Caco-2 (cell line): ENCODE data around the gene SLC10A2. TPM values are rescaled to one million over a fixed set of nuclear protein-coding genes. Genes with fewer than 3 reads are reported as not detected.

Experiments
- BruUV-seq: library from RNA; stranded (reverse); fragments of 400-500 nt; replicated peaks from 2 replicates; lab custom pipeline; 2021; lab: Mats Ljungman, UMichigan
- CTCF ChIA-PET: fragments of 300-600 bp; sonication (Branson Sonifier 250); formaldehyde crosslinking; loops from one replicate; lab custom pipeline; 2022; ENCODE audit warnings: antibody characterized with exemption; lab: Charles Lee
- POLR2A ChIA-PET: fragments of 300-600 bp; sonication (Branson Sonifier 250); formaldehyde crosslinking; loops from one replicate; lab custom pipeline; 2022; ENCODE audit warnings: antibody characterized with exemption; lab: Charles Lee
- DNase-seq, 2 experiments: peaks; one replicate each; pipeline versions ENCODE4 v3.0.0 to v3.0.0-alpha.2; 2020 to 2022
- H3K27me3 ChIP-seq: replicated peaks from 2 replicates; pipeline ENCODE4 v1.6.0; 2011; ENCODE audit warnings: low read length; ENCODE audit not compliant: control insufficient read depth, insufficient read depth
- H3K36me3 ChIP-seq: 2 replicates; pipeline ENCODE4 v1.5.1; 2011; ENCODE audit warnings: low read length; ENCODE audit not compliant: control insufficient read depth, insufficient read depth
- H3K4me1 ChIP-seq: fragments of 250-450 bp; sonication (Bioruptor Pico); 2 replicates; pipeline ENCODE4 v1.5.1; 2020; ENCODE audit warnings: mild to moderate bottlenecking
- H3K4me3 ChIP-seq: 2 replicates; pipeline ENCODE4 v1.5.1; 2011; ENCODE audit warnings: low read depth, mild to moderate bottlenecking, control low read depth, low read length
- H3K9me3 ChIP-seq: fragments of 250-450 bp; sonication (Bioruptor Pico); 2 replicates; pipeline ENCODE4 v1.5.1; 2020; ENCODE audit warnings: mild to moderate bottlenecking, moderate library complexity
- H3K27ac Mint-ChIP-seq: one replicate; pipeline ENCODE4 v1.8.0; 2022; ENCODE audit warnings: mixed read lengths; ENCODE audit not compliant: unreplicated experiment
- H3K27me3 Mint-ChIP-seq: one replicate; pipeline ENCODE4 v1.8.0; 2022; ENCODE audit warnings: mixed read lengths; ENCODE audit not compliant: insufficient read depth, unreplicated experiment
- H3K36me3 Mint-ChIP-seq: one replicate; pipeline ENCODE4 v1.8.0; 2022; ENCODE audit warnings: mild to moderate bottlenecking, mixed read lengths; ENCODE audit not compliant: insufficient read depth, unreplicated experiment
- H3K4me1 Mint-ChIP-seq: one replicate; pipeline ENCODE4 v1.8.0; 2022; ENCODE audit warnings: low read depth, mixed read lengths; ENCODE audit not compliant: unreplicated experiment
- H3K4me3 Mint-ChIP-seq: one replicate; pipeline ENCODE4 v1.8.0; 2022; ENCODE audit warnings: mild to moderate bottlenecking, moderate library complexity, mixed read lengths; ENCODE audit not compliant: unreplicated experiment
- H3K9me3 Mint-ChIP-seq: one replicate; pipeline ENCODE4 v1.8.0; 2022; ENCODE audit warnings: mixed read lengths; ENCODE audit not compliant: unreplicated experiment
- intact Hi-C: fragments of 100-400 bp; cut with micrococcal nuclease; formaldehyde crosslinking; loops from one replicate; pipeline ENCODE4 v1.10.0; 2022; ENCODE audit not compliant: unreplicated experiment
- total RNA-seq: library from RNA; stranded (reverse); gene quantifications from 2 replicates; pipeline ENCODE4 v1.2.3, GENCODE V29; 2022
- TF ChIP-seq, protein P1 (sequence below), 2 experiments: fragments of 200-600 bp in 1 of 2; IDR thresholded peaks; 1 replicate in 1 of 2; 2 replicates in 1 of 2; pipeline versions ENCODE4 v1.5.1 to v1.8.0; 2011 to 2022; ENCODE audit warnings: antibody characterized with exemption in 1 of 2, control low read depth in 1 of 2, inconsistent platforms in 1 of 2, low read depth in 1 of 2, low read length in 1 of 2, mild to moderate bottlenecking in 1 of 2, moderate library complexity in 1 of 2; ENCODE audit not compliant: insufficient read depth in 1 of 2, severe bottlenecking in 1 of 2, unreplicated experiment in 1 of 2

The SLC10A2 gene
- total RNA-seq, 1 experiment from 2014 or later, result not detected

DNA sequence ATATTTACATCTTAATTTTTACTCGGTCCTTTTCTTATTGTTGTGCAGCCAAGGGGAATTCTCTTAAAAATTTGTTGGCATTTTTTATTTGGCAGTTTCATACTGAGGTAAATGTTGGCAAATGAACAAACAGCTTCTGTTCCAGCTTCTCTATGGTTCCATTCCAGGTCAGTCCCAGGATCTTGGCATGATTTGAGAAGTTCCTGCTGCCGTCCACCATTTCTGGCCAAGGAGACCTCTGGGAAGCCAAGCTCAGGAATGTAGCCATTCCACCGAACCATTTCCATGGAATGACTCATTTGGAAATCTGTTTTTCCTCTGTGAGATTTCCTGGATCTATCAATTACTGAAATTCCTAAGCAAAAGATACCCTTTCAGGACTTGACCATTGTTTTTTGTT is 43.9 kb downstream of the SLC10A2 start:
- Mint-ChIP-seq H3K27me3 (no peaks in the 10 kb centered on the region), H3K4me3 (no peak overlapping the region), H3K36me3 (no peaks in the 10 kb centered on the region), H3K4me1 (no peaks in the 10 kb centered on the region), H3K27ac (no peak overlapping the region), H3K9me3 (peaks cover 23% of the 10 kb centered on the region)
- POLR2A ChIA-PET, result no interaction called here
- CTCF ChIA-PET, result no interaction called here
- DNase-seq, result no peak
- H3K27me3 ChIP-seq, result no peaks in the 10 kb centered on the region
- no peaks in the 10 kb centered on the region for H3K9me3 ChIP-seq
- TF ChIP-seq, protein P1, sequence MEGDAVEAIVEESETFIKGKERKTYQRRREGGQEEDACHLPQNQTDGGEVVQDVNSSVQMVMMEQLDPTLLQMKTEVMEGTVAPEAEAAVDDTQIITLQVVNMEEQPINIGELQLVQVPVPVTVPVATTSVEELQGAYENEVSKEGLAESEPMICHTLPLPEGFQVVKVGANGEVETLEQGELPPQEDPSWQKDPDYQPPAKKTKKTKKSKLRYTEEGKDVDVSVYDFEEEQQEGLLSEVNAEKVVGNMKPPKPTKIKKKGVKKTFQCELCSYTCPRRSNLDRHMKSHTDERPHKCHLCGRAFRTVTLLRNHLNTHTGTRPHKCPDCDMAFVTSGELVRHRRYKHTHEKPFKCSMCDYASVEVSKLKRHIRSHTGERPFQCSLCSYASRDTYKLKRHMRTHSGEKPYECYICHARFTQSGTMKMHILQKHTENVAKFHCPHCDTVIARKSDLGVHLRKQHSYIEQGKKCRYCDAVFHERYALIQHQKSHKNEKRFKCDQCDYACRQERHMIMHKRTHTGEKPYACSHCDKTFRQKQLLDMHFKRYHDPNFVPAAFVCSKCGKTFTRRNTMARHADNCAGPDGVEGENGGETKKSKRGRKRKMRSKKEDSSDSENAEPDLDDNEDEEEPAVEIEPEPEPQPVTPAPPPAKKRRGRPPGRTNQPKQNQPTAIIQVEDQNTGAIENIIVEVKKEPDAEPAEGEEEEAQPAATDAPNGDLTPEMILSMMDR (IDR thresholded peaks at IDR 0.05; ENCODE audit: insufficient read depth in 1 of 2, low read depth in 1 of 2, low read length in 1 of 2, severe bottlenecking in 1 of 2, unreplicated experiment in 1 of 2), result no peak
- H3K36me3 ChIP-seq, result no peaks in the 10 kb centered on the region
- no TSS peak for BruUV-seq
- no peak overlapping the region for H3K4me3 ChIP-seq
- H3K4me1 ChIP-seq, result no peaks in the 10 kb centered on the region
- intact Hi-C loops, result no loop called here

DNA sequence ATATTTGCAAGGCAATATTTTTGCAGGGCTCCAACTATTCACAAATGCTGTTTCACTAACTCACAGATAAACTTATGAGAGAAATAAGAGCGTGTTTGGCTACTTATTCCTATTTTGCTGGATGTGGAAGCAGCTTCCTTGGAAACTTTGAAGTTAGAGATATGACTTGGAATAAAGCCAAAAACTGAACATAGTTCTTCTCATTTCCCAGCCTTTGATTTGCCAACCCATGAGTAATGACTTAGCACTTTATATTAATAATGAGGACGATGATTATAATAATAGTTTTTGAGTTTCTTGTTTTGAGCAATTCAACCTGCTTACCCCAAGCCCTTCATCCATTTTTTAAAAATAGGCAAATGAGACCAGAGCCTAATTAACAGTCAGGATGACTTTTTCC is 47.7 kb downstream of the SLC10A2 start:
- Mint-ChIP-seq H3K4me1 (no peaks in the 10 kb centered on the region), H3K9me3 (no peaks in the 10 kb centered on the region), H3K36me3 (no peaks in the 10 kb centered on the region), H3K4me3 (no peak overlapping the region), H3K27me3 (peaks cover 3% of the 10 kb centered on the region), H3K27ac (no peak overlapping the region)
- no peaks in the 10 kb centered on the region for H3K9me3 ChIP-seq
- H3K4me3 ChIP-seq, result no peak overlapping the region
- no peaks in the 10 kb centered on the region for H3K36me3 ChIP-seq
- BruUV-seq, result no TSS peak
- ChIA-PET POLR2A (no interaction called here), CTCF (no interaction called here)
- H3K4me1 ChIP-seq, result no peaks in the 10 kb centered on the region
- H3K27me3 ChIP-seq, result no peaks in the 10 kb centered on the region
- TF ChIP-seq, protein P1 (IDR thresholded peaks at IDR 0.05; ENCODE audit: insufficient read depth in 1 of 2, low read depth in 1 of 2, low read length in 1 of 2, severe bottlenecking in 1 of 2, unreplicated experiment in 1 of 2), result no peak
- DNase-seq, result no peak
- intact Hi-C loops, result no loop called here

DNA sequence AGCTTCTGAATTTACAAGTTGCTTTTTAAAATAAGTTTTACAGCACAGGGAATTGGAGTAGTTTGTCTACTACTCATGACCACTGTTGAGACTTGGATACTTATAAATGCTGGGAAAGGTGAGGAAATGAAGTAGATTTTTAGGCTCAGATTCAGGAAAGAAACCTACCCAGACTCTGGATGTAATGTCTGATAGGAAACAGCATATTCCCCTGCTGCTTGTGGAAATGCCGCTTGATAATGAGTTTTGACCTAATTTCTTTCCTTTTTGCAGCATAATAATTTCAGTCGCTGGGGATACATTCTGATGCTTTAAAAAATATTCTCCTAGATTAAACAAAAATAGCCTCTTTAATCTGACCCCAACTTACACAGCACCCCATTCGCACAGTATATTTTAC is 53.6 kb downstream of the SLC10A2 start:
- Mint-ChIP-seq H3K9me3 (no peaks in the 10 kb centered on the region), H3K4me3 (no peak overlapping the region), H3K36me3 (no peaks in the 10 kb centered on the region), H3K4me1 (no peaks in the 10 kb centered on the region), H3K27ac (no peak overlapping the region), H3K27me3 (peaks cover 3% of the 10 kb centered on the region)
- no TSS peak for BruUV-seq
- H3K9me3 ChIP-seq, result no peaks in the 10 kb centered on the region
- POLR2A ChIA-PET, result no interaction called here
- no peaks in the 10 kb centered on the region for H3K27me3 ChIP-seq
- H3K36me3 ChIP-seq, result no peaks in the 10 kb centered on the region
- TF ChIP-seq, protein P1 (IDR thresholded peaks at IDR 0.05; ENCODE audit: insufficient read depth in 1 of 2, low read depth in 1 of 2, low read length in 1 of 2, severe bottlenecking in 1 of 2, unreplicated experiment in 1 of 2), result no peak
- no peak overlapping the region for H3K4me3 ChIP-seq
- DNase-seq, result no peak
- intact Hi-C loops, result no loop called here
- CTCF ChIA-PET, result no interaction called here
- H3K4me1 ChIP-seq, result no peaks in the 10 kb centered on the region
